ENCODE results near the gene CFAP299. TPM values are rescaled to one million over a fixed set of nuclear protein-coding genes. Genes with fewer than 3 reads are reported as not detected.

The CFAP299 gene
- total RNA-seq, 1 experiment from 2014 or later = not detected

- H3K79me2 ChIP-seq (ENCODE audit: insufficient read depth, low read length) = no peaks in the 10 kb centered on the region
- H4K20me1 ChIP-seq (ENCODE audit: insufficient read depth) = no peaks in the 10 kb centered on the region; the same call in 1 of the 2 replicates
- TF ChIP-seq ELF1 (IDR thresholded peaks at IDR 0.05; ENCODE audit: borderline replicate concordance, low read depth) (no peak), CBX3 (IDR thresholded peaks at IDR 0.05; ENCODE audit: low read depth) (no peak), TCF7L2 (IDR thresholded peaks at IDR 0.05; ENCODE audit: borderline replicate concordance, extremely low read depth, insufficient read depth, insufficient read length) (no peak), EGR1 (IDR thresholded peaks at IDR 0.05; ENCODE audit: low read depth) (no peak), POLR2AphosphoS5 (IDR thresholded peaks at IDR 0.05; ENCODE audit: low read depth, low read length) (no peak), SRF (IDR thresholded peaks at IDR 0.05; ENCODE audit: low read depth) (no peak), RAD21 (IDR thresholded peaks at IDR 0.05; ENCODE audit: low read depth) (no peak), SP1 (IDR thresholded peaks at IDR 0.05; ENCODE audit: low read depth) (no peak), JUND (IDR thresholded peaks at IDR 0.05) (no peak), YY1 (IDR thresholded peaks at IDR 0.05; ENCODE audit: extremely low read depth, insufficient replicate concordance, low read depth, low read length) (no peak), MAX (IDR thresholded peaks at IDR 0.05) (no peak), ATF3 (IDR thresholded peaks at IDR 0.05) (no peak)
- TF ChIP-seq, protein P1, sequence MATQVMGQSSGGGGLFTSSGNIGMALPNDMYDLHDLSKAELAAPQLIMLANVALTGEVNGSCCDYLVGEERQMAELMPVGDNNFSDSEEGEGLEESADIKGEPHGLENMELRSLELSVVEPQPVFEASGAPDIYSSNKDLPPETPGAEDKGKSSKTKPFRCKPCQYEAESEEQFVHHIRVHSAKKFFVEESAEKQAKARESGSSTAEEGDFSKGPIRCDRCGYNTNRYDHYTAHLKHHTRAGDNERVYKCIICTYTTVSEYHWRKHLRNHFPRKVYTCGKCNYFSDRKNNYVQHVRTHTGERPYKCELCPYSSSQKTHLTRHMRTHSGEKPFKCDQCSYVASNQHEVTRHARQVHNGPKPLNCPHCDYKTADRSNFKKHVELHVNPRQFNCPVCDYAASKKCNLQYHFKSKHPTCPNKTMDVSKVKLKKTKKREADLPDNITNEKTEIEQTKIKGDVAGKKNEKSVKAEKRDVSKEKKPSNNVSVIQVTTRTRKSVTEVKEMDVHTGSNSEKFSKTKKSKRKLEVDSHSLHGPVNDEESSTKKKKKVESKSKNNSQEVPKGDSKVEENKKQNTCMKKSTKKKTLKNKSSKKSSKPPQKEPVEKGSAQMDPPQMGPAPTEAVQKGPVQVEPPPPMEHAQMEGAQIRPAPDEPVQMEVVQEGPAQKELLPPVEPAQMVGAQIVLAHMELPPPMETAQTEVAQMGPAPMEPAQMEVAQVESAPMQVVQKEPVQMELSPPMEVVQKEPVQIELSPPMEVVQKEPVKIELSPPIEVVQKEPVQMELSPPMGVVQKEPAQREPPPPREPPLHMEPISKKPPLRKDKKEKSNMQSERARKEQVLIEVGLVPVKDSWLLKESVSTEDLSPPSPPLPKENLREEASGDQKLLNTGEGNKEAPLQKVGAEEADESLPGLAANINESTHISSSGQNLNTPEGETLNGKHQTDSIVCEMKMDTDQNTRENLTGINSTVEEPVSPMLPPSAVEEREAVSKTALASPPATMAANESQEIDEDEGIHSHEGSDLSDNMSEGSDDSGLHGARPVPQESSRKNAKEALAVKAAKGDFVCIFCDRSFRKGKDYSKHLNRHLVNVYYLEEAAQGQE (IDR thresholded peaks at IDR 0.05; ENCODE audit: low read depth) = no peak
- TF ChIP-seq, protein P2, sequence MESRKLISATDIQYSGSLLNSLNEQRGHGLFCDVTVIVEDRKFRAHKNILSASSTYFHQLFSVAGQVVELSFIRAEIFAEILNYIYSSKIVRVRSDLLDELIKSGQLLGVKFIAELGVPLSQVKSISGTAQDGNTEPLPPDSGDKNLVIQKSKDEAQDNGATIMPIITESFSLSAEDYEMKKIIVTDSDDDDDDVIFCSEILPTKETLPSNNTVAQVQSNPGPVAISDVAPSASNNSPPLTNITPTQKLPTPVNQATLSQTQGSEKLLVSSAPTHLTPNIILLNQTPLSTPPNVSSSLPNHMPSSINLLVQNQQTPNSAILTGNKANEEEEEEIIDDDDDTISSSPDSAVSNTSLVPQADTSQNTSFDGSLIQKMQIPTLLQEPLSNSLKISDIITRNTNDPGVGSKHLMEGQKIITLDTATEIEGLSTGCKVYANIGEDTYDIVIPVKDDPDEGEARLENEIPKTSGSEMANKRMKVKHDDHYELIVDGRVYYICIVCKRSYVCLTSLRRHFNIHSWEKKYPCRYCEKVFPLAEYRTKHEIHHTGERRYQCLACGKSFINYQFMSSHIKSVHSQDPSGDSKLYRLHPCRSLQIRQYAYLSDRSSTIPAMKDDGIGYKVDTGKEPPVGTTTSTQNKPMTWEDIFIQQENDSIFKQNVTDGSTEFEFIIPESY (IDR thresholded peaks at IDR 0.05; ENCODE audit: extremely low read depth, insufficient replicate concordance, low read length) = no peak
- H3K27ac ChIP-seq (ENCODE audit: low read depth, low read length) = no peak overlapping the region
- POLR2A ChIA-PET = no interaction called here
- no TSS peak for BruUV-seq (replicated peaks)
- ATAC-seq = no peak
- H3K9ac ChIP-seq (ENCODE audit: low read length) = no peak overlapping the region
- no peak overlapping the region for H3K4me2 ChIP-seq (ENCODE audit: low read length)
- intact Hi-C loops (cut with micrococcal nuclease) = no loop called here
- no peaks in the 10 kb centered on the region for H3K36me3 ChIP-seq (ENCODE audit: control insufficient read depth in 1 of 2, insufficient read depth in 2 of 2, low read length in 2 of 2)
- no peaks in the 10 kb centered on the region for H3K9me2 ChIP-seq (ENCODE audit: insufficient read depth)
- no peak overlapping the region for H3K4me3 ChIP-seq (replicated peaks in 1 of 2; ENCODE audit: low read depth in 1 of 2, low read length in 2 of 2)
- RAD21 ChIA-PET (ENCODE audit: low non-redundant PET in 1 of 2, low total read pairs in 2 of 2, uncharacterized antibody in 2 of 2, unreplicated experiment in 2 of 2) = no interaction called here
- H3K9me3 ChIP-seq (ENCODE audit: control insufficient read depth in 1 of 2, insufficient read depth in 1 of 2, low read depth in 1 of 2, low read length in 2 of 2) = no peaks in the 10 kb centered on the region
- H3K4me1 ChIP-seq (ENCODE audit: control insufficient read depth in 1 of 2, insufficient read depth in 2 of 2, low read length in 2 of 2) = no peaks in the 10 kb centered on the region
- no peak overlapping the region for H2AFZ ChIP-seq (ENCODE audit: low read depth, low read length, poor library complexity, severe bottlenecking)
- no peak for DNase-seq (ENCODE audit: low read depth, low spot score)
- CTCF ChIA-PET = no interaction called here
- peaks cover 28% of the 10 kb centered on the region; the same call in 1 of the 2 replicates for H3K27me3 ChIP-seq (ENCODE audit: insufficient read depth, low read length)
Observed at GRCh38 chr4:80610845-80611677, 275.5 kb downstream of the CFAP299 start.

Data from HCT116 (cell line).